ENCODE results near the gene PLPPR4.

DNA sequence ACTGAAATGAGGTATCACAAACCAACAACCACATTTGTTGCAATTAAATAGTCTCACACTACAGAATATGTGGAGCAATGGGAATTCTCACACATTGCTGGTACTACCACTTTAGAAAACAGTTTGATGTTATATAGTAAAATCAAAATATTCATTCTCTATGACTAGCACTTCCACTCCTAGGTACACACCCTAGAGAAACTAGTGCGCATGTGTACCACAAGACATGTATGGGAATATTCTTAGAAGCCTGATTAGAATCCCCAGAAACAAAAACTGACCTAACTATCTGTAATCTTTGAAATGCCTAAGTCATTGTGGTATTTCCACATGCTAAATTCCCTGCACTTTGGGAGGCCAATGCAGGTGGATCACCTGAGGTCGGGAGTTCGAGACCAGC, 18.1 kb upstream of the PLPPR4 start:
- TF ChIP-seq RAD21 (IDR thresholded peaks at IDR 0.05; ENCODE audit: low read depth) (no peak), POLR2A (IDR thresholded peaks at IDR 0.05; ENCODE audit: borderline replicate concordance, extremely low read depth, insufficient read depth, insufficient read length) (no peak)
- TF ChIP-seq, protein P1, sequence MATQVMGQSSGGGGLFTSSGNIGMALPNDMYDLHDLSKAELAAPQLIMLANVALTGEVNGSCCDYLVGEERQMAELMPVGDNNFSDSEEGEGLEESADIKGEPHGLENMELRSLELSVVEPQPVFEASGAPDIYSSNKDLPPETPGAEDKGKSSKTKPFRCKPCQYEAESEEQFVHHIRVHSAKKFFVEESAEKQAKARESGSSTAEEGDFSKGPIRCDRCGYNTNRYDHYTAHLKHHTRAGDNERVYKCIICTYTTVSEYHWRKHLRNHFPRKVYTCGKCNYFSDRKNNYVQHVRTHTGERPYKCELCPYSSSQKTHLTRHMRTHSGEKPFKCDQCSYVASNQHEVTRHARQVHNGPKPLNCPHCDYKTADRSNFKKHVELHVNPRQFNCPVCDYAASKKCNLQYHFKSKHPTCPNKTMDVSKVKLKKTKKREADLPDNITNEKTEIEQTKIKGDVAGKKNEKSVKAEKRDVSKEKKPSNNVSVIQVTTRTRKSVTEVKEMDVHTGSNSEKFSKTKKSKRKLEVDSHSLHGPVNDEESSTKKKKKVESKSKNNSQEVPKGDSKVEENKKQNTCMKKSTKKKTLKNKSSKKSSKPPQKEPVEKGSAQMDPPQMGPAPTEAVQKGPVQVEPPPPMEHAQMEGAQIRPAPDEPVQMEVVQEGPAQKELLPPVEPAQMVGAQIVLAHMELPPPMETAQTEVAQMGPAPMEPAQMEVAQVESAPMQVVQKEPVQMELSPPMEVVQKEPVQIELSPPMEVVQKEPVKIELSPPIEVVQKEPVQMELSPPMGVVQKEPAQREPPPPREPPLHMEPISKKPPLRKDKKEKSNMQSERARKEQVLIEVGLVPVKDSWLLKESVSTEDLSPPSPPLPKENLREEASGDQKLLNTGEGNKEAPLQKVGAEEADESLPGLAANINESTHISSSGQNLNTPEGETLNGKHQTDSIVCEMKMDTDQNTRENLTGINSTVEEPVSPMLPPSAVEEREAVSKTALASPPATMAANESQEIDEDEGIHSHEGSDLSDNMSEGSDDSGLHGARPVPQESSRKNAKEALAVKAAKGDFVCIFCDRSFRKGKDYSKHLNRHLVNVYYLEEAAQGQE (IDR thresholded peaks at IDR 0.05; ENCODE audit: low read depth) = no peak
- TF ChIP-seq, protein P2, sequence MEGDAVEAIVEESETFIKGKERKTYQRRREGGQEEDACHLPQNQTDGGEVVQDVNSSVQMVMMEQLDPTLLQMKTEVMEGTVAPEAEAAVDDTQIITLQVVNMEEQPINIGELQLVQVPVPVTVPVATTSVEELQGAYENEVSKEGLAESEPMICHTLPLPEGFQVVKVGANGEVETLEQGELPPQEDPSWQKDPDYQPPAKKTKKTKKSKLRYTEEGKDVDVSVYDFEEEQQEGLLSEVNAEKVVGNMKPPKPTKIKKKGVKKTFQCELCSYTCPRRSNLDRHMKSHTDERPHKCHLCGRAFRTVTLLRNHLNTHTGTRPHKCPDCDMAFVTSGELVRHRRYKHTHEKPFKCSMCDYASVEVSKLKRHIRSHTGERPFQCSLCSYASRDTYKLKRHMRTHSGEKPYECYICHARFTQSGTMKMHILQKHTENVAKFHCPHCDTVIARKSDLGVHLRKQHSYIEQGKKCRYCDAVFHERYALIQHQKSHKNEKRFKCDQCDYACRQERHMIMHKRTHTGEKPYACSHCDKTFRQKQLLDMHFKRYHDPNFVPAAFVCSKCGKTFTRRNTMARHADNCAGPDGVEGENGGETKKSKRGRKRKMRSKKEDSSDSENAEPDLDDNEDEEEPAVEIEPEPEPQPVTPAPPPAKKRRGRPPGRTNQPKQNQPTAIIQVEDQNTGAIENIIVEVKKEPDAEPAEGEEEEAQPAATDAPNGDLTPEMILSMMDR (IDR thresholded peaks at IDR 0.05 in 2 of 3, conservative IDR thresholded peaks at IDR 0.05 in 1 of 3; ENCODE audit: borderline replicate concordance in 1 of 3, insufficient read depth in 1 of 3, low read depth in 2 of 3, low read length in 2 of 3) = no peak

All from HCT116 (cell line).